Stimulated activated naive CD8-positive, alpha-beta T cell treated with anti-CD3 and anti-CD28 coated beads, Interleukin-15, Interleukin-2, amounts not matched to agents 100 U/mL and 50 U/mL, for 24 hours (primary cell): Measurements from ENCODE around the gene AUTS2.
"Not testable (repeated sequence)": the region's sequence is repeated elsewhere in the genome, so short reads cannot be mapped to it uniquely, and the experiment has no call there.

Source experiments
- ATAC-seq: fragments of 150-1000 bp; cut with Tn5 transposase; one replicate; pipeline ENCODE4 v1.10.0; 2021
- DNase-seq: peaks from one replicate; pipeline ENCODE4 v3.0.0; 2021

The AUTS2 gene

GRCh38 chr7:70582927-70583895 is 984.9 kb downstream of the AUTS2 start:
- ATAC-seq (no peak), DNase-seq (no peak)

DNA sequence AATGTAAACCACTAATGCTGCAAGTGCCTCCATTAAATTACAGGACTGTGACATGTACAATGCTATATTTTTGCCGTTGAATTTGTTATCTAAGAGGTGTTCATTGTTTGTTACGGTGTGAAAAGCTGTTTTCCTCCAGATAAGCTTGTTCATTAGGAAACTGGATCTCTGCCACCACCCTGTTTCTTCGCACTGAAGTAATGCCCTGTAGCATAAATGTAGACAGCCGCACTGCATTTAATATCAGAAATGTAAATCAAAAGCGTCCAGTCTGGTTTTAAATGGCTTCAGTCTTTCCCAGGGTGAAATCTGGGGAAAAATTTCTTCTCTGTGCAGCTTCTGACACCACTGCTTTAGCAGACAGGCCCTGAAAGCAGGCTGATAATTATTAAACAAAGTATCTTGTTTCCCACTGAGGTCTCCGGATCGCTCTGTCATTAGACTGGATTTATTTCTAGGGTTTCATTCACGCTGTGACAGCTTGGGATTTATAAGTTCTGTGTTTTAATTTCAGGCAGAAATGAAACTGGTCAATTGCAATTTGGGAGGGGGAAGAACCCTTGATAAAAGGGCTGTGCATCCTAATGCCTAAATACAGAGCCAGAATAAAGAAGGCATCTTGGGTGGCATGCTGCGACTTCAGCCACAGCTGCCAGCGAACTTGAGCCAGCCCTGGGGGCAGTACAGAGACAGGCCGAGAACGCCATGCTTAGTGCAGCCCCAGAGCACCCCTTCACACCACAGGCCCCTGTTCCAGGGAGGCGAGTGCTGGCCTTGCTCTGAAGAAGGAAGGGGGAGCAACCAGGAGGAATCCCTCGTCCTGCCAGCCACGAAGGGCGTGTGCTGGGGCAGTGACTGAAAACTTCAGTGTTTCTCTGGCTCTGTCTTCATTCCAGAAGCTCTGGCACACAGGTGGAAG is 985.9 kb downstream of the AUTS2 start:
- DNase-seq (no peak), ATAC-seq (no peak)

- no peak for ATAC-seq
These were observed 986.8 kb downstream of the AUTS2 start for GRCh38 chr7:70585071-70585470.

GRCh38 chr7:70586822-70587221 is 988.5 kb downstream of the AUTS2 start:
- DNase-seq, result no peak
- ATAC-seq, result no peak

More at GRCh38 chr7:70585071-70585470, 986.8 kb downstream of the AUTS2 start:
- DNase-seq, result peak; percentile 5

DNA sequence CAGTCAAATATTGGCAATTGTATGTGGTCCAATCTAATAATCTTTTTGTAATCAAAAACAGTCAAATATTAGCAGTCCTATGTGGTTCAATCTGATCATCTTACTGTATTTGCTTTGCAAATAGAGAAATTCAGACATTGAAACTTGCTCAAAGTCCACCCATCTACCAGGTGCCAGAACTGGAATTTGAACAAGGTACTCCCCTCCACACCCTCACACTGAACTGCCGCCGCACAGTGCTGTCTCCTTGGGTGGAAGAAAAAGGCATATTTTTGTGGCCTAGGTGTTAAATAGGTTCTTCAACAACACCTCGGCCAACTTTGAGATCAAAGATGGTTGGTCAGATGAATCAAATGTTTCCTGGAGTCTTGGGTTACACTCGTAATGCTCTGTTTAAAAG is 989.5 kb downstream of the AUTS2 start:
- DNase-seq (no peak), ATAC-seq (no peak)

DNA sequence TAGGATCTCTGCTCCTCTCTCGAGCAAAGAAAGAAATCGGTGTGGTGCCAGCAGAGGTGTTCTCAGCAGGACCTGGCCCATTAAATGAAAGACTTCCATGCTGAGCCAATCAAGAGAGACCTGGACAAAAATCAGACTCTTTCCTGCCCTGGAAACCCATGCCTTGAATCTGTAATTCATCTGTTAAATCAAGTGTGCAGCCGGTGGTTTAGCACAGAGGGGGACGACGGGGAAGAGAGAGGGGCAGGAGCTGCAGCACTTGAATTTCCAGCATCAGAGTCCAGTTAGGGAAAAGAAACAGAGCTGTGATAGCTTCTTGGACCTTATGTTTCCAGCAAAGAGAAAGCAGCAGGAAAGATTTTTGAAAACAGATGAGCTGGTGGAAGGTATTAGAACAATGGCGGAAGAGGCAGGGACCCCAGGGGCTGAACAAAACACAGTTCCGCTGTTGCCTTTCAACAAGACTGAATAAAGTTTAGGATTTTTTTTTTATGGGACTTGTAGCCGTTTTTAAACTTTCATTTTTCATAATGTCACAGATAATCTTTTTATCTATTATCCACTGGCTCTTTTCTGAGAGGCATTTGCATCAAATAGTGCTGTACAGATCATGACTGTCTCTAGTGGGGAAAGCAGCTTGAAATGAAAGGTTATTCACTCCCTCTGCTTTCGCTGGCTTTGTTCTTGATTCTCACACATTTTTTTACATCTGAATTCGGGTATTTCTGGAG is 990.1 kb downstream of the AUTS2 start:
- ATAC-seq, result no peak
- no peak for DNase-seq

GRCh38 chr7:70589010-70589409 is 990.7 kb downstream of the AUTS2 start:
- DNase-seq, result no peak
- ATAC-seq, result no peak

DNA sequence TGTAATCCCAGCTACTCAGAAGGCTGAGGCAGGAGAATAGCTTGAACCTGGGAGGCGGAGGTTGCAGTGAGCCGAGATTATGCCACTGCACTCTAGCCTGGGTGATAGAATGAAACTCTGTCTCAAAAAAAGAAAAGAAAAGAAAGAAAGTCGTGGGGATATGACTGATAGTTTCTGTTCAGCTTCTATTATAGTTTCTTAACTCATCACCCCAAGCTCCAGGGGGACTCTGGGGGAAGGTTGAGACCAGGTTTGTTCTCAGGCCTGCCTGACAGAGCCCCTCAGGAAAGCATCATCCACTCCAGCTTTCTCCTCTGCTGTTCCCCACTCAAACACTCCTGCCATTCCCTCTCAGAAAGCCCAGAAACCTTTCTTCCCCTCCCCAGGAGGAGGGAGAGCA is 991.3 kb downstream of the AUTS2 start:
- DNase-seq (no peak), ATAC-seq (no peak)

DNA sequence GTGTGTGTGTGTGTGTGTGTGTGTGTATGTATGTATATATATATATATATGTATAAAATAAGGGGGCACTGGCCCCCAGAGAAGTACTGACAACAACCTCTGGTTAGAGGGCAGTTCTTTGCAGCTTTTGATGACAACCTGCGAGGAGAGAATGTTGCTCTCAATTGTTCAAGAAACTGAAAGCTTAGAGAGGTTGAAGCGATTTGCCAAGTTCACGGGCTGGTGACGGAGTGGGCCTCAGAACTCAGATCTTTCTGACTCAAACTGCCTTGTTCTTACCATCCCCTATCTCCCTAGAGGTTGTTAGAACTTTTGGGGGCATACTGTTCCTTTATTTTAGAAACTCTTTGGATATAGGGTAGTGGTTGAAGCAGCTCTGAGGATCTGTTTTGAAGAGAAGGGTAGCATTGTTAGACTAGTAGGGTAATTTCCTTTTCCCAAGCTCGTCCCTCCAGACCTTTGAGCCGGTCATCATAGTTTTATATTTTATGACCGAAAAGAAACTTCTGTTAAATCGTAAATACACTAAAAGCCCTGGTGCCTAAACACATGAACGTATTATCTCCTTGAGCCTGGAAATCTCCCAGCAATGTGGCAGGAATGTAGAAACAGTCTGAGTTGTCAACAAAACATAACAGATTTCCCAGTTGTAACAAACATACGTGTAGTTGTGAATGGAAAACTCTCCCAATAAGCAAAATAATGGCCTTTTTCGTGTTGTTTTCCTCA is 992.0 kb downstream of the AUTS2 start:
- no peak for DNase-seq

GRCh38 chr7:70591643-70592042 is 993.4 kb downstream of the AUTS2 start:
- DNase-seq (no peak), ATAC-seq (no peak)

More for the DNA sequence above, 992.0 kb downstream of the AUTS2 start:
- no peak for ATAC-seq

GRCh38 chr7:70592171-70592570 is 993.9 kb downstream of the AUTS2 start:
- ATAC-seq (no peak), DNase-seq (no peak)

DNA sequence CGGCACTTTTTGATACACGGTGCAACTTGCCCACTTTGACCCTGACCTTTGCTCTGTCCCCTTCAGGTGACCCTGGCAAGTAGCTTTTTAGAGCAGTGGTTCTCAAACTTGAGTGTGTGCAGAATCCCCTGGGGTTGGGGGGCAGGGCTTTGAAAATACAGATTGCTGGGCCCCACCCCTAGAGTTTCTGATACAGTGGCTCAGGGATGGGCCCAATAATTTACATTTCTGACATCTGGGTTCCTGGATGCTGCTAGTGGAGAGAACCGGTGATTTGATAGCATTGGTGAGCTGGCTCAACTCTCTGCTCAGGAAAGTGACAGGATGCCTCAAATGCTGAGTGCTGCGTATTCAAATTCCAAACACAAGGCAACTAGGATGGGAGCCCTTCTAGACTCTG is 995.9 kb downstream of the AUTS2 start:
- DNase-seq (no peak), ATAC-seq (no peak)

DNA sequence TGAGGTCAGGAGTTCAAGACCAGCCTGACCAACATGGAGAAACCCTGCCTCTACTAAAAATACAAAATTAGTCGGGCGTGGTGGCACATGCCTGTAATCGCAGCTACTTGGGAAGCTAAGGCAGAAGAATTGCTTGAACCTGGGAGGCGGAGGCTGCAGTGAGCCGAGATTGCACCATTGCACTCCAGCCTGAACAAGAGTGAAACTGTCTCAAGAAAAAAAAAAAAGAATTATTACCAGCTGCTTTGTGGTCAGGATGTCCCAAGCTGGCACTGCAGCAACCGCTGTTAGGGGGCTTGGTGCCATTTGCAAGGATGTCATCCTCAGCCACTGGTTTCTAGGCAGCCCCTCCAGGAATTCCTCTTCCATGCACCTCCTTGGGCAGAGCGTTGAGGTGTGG is 996.6 kb downstream of the AUTS2 start:
- DNase-seq, ATAC-seq: not testable (repeated sequence)

DNA sequence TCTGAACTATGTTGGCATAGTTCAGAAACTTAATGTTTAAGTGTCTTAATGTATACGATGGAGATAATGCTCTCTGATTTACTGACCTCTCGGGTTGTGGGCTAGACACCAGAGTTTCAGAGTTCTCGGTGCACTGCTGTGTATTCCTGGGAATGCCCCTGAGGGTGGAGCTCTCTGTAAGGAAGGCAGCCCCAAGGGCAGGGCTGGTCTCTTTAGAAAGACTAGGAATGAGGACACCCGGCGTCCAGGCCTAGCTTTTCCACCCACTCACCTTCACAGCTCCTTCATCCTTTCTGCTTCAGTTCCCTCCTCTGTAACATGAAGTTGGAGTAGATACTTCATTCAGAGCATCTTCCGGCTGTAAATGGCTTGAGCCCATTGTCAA is 997.1 kb downstream of the AUTS2 start:
- DNase-seq (no peak), ATAC-seq (no peak)

DNA sequence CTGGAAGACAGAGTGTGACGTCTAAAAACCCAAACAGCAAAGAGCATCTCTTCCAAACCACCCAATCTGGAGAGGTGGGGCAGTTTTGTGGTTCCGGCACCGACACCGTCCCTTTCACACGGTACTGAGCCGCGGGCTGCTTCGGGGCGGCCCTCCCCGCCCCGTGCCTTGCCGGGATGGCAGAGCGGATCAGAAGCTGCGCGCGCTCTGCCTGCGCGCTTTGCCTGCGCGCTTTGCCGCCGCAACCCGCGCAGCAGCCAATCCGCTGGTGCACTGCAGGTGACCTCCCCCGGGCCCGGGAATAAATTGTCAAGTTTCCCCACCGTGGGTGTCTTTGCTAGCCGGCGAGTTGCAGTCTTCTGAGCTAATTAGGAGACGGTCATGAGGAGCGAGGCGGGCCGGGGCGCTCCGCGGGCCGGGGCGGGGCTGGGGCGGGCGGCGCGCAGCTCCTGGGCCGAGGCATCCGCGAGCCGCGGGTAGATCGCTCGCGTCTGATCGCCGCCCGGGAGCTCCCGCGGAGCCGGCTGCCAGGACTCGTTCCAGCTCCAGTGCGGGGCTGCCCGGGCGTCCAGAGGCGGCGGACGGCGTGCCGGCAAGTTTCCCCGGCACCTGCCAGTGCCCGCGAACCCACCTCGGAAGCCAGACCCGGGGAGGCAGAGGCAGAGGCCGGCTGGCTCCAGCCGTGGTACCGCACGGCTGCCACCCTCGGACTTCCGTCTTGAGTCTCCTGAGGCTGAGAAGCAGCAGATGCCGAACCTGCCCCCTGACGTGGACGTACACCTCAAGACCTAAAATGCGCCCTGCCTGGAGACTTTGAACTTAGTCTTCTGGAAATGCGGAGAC is 997.7 kb downstream of the AUTS2 start:
- peak; percentile 65 for ATAC-seq

DNA sequence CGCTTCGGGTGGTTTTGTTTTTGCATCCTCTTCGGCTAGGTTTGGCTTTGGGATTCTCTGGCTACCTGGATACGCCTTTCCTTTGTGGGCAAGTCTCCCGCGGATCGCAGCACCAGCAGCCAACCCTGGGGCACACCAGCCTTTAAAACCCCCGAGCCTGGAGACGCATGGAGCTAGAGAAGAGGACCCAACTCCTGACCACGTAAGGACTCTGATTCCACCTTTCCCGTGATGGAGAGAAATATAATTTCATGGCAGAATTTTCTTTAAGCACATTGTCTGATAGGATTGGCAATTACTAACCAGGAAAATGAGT is 998.3 kb downstream of the AUTS2 start:
- no peak for ATAC-seq
- DNase-seq, result no peak

More for the DNA sequence above, 997.7 kb downstream of the AUTS2 start:
- peak; percentile 18 for DNase-seq

DNA sequence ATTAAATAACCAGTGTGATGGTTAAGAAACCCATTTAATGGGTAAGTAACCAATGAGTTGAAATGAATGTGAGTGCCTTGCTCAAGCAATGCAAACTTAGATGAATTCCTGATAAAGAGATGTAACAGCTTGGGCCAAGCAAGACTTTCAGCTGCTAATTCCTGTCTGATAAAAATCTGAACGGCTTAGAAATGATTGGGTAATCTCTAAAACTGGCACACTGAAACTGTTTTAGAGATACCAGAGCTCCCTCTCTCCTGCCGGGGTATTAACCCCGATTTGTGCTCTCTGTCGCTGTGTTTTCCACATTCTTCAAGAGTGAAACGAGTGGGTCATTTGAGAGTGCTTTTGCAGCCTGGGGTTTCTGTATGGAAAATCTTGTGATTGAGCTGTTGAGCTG is 998.8 kb downstream of the AUTS2 start:
- DNase-seq (no peak), ATAC-seq (no peak)

DNA sequence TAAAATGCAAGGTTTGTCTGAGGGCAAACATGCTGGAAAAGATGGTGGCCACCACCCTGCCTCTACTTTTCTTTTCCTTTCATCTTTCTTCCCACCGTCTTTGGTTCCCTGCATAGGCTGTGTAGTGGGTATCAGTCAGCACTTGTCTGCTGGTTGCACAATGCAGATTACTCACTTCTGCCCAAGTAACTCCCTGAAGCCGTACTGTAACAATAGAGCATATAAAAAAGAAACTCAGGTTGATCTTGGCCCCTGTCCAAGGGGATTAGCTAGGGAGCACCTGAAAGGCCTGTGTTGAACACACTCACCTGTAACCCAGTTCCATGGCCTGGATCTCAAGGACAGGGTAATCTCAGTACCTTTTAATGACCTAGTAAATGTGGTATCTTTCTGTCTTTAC is 1000.7 kb downstream of the AUTS2 start:
- ATAC-seq, result no peak

DNA sequence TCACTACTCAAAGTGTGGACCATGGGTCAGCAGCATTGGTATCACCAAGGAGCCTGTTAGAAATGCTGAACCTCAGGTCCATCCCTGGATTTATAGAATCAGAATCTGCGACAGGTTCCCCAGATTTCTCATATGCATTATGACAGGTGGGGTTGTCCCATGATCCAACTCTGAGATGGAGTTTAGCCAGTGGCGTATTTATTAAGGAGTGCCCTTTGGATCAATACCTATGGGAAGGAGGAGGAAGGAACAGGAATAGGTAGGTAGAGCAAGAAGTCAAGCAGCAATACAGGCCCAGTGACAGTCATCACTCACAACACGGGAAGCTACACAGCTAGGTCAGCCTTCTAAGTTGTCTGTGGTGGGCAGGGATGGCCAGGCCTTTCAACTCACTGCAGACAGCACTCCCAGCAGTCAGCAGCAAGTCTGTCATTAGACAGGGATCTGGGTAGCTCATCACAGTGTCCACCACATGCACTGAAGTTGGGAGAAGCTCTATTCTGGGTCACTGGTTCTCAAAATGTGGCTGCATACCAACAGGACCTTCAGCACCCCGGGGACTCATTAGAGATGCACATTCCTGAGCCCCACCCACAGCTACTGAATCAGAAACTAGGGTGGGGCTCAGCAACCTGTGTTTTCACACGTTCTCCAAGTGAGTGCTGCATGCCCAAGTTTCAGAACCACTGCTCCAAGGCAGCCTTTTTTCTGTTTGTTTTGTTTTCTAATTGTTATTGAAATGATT is 1001.3 kb downstream of the AUTS2 start:
- DNase-seq (no peak), ATAC-seq (no peak)

More for the DNA sequence above, 1000.7 kb downstream of the AUTS2 start:
- DNase-seq, result no peak

- DNase-seq (no peak), ATAC-seq (no peak)
These were observed 1002.7 kb downstream of the AUTS2 start for GRCh38 chr7:70600993-70601392.
